Glutamatergic neuron (in vitro differentiated cells): ENCODE results near the gene TCEANC. TPM values are rescaled to one million over a fixed set of nuclear protein-coding genes. Genes with fewer than 3 reads are reported as not detected.
"Not testable (repeated sequence)": the region's sequence is repeated elsewhere in the genome, so short reads cannot be mapped to it uniquely, and the experiment has no call there.

Experiments
- DNase-seq: peaks from one replicate; pipeline ENCODE4 v3.0.0; 2022
- H3K27ac Mint-ChIP-seq: one replicate; pipeline ENCODE4 v1.8.0; 2020; ENCODE audit warnings: mild to moderate bottlenecking, mixed read lengths, inconsistent platforms; ENCODE audit not compliant: unreplicated experiment
- H3K27me3 Mint-ChIP-seq: one replicate; pipeline ENCODE4 v1.8.0; 2020; ENCODE audit warnings: mild to moderate bottlenecking, moderate library complexity, mixed read lengths, inconsistent platforms; ENCODE audit not compliant: unreplicated experiment
- H3K36me3 Mint-ChIP-seq: one replicate; pipeline ENCODE4 v1.8.0; 2020; ENCODE audit warnings: mild to moderate bottlenecking, mixed read lengths, inconsistent platforms; ENCODE audit not compliant: unreplicated experiment
- H3K4me1 Mint-ChIP-seq: one replicate; pipeline ENCODE4 v1.8.0; 2020; ENCODE audit warnings: mild to moderate bottlenecking, low read depth, mixed read lengths, inconsistent platforms; ENCODE audit not compliant: unreplicated experiment
- H3K4me3 Mint-ChIP-seq: one replicate; pipeline ENCODE4 v1.8.0; 2020; ENCODE audit warnings: mild to moderate bottlenecking, mixed read lengths, inconsistent platforms; ENCODE audit not compliant: unreplicated experiment
- H3K9me3 Mint-ChIP-seq: one replicate; pipeline ENCODE4 v1.8.0; 2020; ENCODE audit warnings: mild to moderate bottlenecking, moderate library complexity, mixed read lengths, inconsistent platforms; ENCODE audit not compliant: unreplicated experiment
- total RNA-seq: library from RNA; stranded (reverse); fragmentation: NEBNext Ultra II Directional; extraction: Animal tissue kit (Norgen Biotek cat#: 25700); gene quantifications from one replicate; pipeline ENCODE4 v1.2.1, GENCODE V29; 2021; ENCODE audit not compliant: unreplicated experiment
- TF ChIP-seq, protein P1 (sequence below): fragments of 200-600 bp; sonication (generic); IDR thresholded peaks from one replicate; pipeline ENCODE4 v1.5.0; 2021; ENCODE audit not compliant: partially characterized antibody, unreplicated experiment

The TCEANC gene
- total RNA-seq, 1 donor from 2014 or later = 6.3 TPM

DNA sequence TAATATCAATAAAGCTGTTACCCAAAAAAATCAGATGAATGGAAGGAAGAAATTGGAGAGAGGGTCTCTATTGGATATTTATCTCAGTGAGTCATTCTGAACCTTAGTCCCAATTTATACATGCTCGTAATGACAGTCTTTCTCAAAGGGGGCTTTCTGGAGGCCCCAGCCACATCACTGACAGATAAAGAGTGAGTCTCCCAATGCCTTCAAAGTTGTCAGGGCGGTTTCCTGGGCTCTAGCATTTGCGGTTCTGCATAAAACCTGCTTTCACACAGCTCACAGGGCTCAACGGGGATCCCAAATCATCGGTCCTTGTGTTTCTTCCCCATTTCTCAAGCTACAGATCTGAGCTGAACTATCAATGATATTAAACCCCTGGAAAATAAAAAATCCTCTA is 17.3 kb downstream of the TCEANC start:
- H3K4me1 Mint-ChIP-seq = no peaks in the 10 kb centered on the region
- H3K4me3 Mint-ChIP-seq = no peak overlapping the region
- H3K36me3 Mint-ChIP-seq = no peaks in the 10 kb centered on the region
- peaks cover 2% of the 10 kb centered on the region for H3K9me3 Mint-ChIP-seq
- H3K27ac Mint-ChIP-seq = no peak overlapping the region
- H3K27me3 Mint-ChIP-seq = peaks cover 1% of the 10 kb centered on the region
- DNase-seq = no peak
- TF ChIP-seq, protein P1, sequence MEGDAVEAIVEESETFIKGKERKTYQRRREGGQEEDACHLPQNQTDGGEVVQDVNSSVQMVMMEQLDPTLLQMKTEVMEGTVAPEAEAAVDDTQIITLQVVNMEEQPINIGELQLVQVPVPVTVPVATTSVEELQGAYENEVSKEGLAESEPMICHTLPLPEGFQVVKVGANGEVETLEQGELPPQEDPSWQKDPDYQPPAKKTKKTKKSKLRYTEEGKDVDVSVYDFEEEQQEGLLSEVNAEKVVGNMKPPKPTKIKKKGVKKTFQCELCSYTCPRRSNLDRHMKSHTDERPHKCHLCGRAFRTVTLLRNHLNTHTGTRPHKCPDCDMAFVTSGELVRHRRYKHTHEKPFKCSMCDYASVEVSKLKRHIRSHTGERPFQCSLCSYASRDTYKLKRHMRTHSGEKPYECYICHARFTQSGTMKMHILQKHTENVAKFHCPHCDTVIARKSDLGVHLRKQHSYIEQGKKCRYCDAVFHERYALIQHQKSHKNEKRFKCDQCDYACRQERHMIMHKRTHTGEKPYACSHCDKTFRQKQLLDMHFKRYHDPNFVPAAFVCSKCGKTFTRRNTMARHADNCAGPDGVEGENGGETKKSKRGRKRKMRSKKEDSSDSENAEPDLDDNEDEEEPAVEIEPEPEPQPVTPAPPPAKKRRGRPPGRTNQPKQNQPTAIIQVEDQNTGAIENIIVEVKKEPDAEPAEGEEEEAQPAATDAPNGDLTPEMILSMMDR = no peak

DNA sequence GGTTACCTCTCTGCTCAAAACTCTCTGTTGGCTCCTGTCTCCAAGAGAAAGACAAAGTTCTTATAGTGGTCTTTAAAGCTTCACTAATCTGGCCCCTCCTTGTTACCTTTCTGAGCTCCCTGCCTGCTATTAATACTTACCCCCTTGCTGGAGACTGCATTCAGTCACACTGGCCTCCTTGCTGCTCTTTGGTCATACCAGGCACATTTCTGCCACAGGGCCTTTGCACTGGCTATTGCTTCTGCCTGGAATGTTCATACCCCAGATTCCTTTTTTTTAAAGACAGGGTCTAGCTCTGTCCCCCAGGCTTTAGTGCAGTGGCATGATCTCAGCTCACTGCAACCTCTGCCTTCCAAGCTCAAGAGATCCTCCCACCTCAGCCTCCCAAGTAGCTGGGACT is 20.1 kb downstream of the TCEANC start:
- H3K9me3 Mint-ChIP-seq = peaks cover 2% of the 10 kb centered on the region
- TF ChIP-seq, protein P1 = no peak

DNA sequence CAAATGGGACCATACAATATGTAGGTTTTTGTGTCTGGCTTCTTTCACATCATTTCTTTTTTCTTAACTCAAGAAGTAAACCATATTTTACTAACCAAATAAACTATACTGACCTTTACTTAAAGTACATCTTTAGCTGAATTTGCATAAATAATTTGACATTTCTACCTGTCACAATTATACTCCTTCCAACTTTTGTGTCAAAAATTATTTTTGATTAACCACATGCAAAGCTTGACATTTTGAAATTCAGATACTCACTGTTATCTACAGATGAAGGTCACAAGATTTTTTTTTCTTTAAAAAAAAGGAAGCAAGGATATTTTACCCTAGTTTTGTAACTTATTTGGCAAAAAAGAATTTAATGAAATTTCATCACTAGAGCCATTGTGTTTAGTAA is 23.9 kb downstream of the TCEANC start:
- peaks cover 1% of the 10 kb centered on the region for H3K27me3 Mint-ChIP-seq
- no peak overlapping the region for H3K4me3 Mint-ChIP-seq
- TF ChIP-seq, protein P1 = no peak
- no peaks in the 10 kb centered on the region for H3K9me3 Mint-ChIP-seq
- no peak for DNase-seq
- no peak overlapping the region for H3K27ac Mint-ChIP-seq
- no peaks in the 10 kb centered on the region for H3K36me3 Mint-ChIP-seq
- H3K4me1 Mint-ChIP-seq = no peaks in the 10 kb centered on the region

More for the DNA sequence above, 20.1 kb downstream of the TCEANC start:
- Mint-ChIP-seq H3K4me1 (no peaks in the 10 kb centered on the region), H3K36me3 (no peaks in the 10 kb centered on the region), H3K27ac (no peak overlapping the region), H3K27me3 (peaks cover 1% of the 10 kb centered on the region), H3K4me3 (no peak overlapping the region)
- no peak for DNase-seq

DNA sequence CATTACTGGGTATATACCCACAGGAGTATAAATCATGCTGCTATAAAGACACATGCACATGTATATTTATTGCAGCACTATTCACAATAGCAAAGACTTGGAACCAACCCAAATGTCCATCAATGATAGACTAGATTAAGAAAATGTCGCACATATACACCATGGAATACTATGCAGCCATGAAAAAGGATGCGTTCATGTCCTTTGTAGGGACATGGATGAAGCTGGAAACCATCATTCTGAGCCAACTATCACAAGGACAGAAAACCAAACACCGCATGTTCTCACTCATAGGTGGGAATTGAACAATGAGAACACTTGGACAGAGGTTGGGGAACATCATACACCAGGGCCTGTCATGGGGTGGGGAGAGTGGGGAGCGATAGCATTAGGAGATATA is 26.8 kb downstream of the TCEANC start:
- DNase-seq, H3K4me1 Mint-ChIP-seq, H3K27me3 Mint-ChIP-seq, H3K36me3 Mint-ChIP-seq, H3K27ac Mint-ChIP-seq, H3K4me3 Mint-ChIP-seq, H3K9me3 Mint-ChIP-seq: not testable (repeated sequence)

DNA sequence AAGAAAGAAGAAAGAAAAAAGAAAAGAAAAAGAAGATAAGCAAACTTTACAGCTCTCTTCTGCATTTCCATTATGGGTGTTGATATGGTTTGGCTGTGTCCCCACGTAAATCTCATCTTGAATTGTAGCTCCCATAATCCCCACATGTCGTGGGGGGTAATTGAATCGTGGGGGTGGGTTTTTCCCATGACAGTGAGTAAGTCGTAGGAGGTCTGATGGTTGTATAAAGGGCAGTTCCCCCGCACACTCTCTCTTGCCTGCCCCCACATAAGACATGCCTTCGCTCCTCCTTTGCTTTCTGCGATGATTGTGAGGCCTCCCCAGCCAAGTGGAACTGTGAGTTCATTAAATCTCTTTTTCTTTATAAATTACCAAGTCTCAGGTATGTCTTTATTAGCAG is 28.7 kb downstream of the TCEANC start:
- no peaks in the 10 kb centered on the region for H3K27me3 Mint-ChIP-seq
- no peaks in the 10 kb centered on the region for H3K9me3 Mint-ChIP-seq
- TF ChIP-seq, protein P1 = no peak
- H3K4me1 Mint-ChIP-seq = no peaks in the 10 kb centered on the region
- H3K4me3 Mint-ChIP-seq = no peak overlapping the region
- H3K36me3 Mint-ChIP-seq = no peaks in the 10 kb centered on the region
- H3K27ac Mint-ChIP-seq = no peak overlapping the region
- DNase-seq = no peak

DNA sequence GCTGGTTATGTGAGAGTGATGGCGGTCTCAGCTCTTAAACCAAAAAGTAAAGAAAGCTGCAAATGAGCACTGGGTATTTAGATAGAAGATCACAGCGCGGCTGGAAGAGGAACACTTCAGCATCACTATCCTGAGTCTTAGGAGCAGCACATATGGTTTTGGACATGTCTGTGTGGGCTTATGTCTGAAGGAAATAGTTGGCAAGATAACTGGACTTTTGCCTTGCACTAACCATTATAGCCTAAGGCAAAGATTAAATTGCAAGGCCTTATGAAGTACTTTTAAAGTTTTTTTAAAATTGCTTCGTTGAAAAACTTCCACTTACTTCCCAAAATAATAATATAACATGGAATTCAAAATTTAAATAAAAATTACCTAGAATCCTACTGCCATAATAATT is 31.4 kb downstream of the TCEANC start:
- no peaks in the 10 kb centered on the region for H3K9me3 Mint-ChIP-seq
- no peaks in the 10 kb centered on the region for H3K4me1 Mint-ChIP-seq
- H3K4me3 Mint-ChIP-seq = no peak overlapping the region
- no peak for DNase-seq
- no peaks in the 10 kb centered on the region for H3K36me3 Mint-ChIP-seq
- no peak overlapping the region for H3K27ac Mint-ChIP-seq
- TF ChIP-seq, protein P1 = no peak
- H3K27me3 Mint-ChIP-seq = no peaks in the 10 kb centered on the region
